ENCODE results near the gene DNAH1.

Gene DNAH1

DNA sequence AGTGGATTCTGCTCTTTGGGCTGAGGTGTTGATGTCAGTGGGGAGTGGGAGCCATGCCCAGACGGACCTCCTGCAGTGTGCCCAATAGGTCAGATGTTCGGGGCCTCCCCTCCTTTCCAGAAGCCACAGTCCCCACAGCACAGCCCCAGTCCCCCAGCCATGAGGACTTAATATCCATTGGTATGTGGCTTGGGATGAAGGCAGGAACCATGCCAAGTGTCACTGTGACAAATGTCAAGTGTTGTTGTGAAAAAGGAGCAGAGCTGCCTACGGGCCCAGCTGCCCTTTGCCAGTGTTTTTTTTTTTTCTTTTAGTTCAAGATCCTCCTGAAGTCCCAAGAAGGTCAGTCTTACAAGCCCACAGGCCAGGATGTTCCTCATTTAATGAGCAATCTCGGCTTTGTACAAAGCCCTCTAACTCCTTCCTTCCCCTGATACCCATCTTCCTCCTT, 116.6 kb downstream of the DNAH1 start:
- no peak for DNase-seq

DNA sequence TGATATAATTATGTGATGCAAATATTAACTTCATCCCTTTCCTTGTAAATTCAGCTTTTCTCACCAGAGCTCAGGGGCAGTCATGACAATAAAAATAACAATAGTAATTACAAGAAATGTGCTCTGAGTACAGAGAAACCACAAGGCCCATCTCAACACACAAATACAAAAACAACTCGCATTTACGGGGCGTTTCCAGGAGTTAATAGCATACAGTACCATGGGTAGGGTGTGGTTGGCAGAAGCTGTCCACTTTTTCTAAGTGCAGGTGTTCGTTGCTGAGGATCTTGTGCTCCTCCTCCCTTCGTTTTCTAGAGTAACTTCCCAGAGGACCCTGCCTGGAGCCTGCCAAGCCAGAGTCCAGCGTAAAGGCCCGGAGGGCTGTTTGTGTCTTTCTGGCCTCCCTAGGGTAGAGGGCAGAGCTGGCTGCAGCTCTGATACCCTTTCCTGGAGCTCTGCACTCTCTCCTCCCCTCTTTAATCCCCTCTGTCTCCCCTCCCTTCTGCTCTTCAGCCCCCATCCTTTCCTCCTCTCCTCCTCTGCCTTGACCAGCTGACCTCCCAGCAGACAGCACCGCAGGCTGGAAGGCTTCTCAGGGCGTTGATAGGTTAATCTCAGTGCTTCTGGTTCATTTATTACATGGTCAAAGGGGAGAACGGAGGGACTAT, 117.3 kb downstream of the DNAH1 start:
- no peak for DNase-seq

DNA sequence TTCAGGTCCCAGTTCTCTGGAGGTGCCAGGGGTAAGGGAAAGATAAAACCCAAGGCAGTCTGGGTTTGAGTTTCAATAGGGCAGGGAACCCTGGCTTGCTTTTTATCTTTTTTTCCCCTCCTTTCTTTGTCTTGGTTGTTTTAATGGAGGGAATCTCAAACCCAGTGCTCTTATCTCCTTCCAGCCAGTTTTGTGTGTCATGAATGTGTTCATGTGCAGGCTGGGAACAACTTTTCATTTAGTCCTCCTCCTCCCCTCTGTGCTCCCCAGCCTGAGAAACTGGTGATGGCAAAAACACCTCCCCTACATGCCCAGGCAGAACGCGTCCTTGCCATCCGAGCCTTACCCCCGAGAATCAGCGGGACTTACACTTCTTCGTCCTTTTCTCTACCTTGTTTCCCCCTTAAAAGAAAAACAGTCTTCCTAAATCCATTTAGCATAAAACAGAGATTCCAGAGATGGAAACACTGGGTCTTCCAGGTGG, 117.9 kb downstream of the DNAH1 start:
- no peak for DNase-seq

GRCh38 chr3:52434491-52435115, 118.5 kb downstream of the DNAH1 start:
- DNase-seq, result no peak

GRCh38 chr3:52435246-52436101, 119.4 kb downstream of the DNAH1 start:
- DNase-seq, result no peak

- DNase-seq, result no peak
These were observed 120.5 kb downstream of the DNAH1 start for GRCh38 chr3:52436500-52437149.

DNA sequence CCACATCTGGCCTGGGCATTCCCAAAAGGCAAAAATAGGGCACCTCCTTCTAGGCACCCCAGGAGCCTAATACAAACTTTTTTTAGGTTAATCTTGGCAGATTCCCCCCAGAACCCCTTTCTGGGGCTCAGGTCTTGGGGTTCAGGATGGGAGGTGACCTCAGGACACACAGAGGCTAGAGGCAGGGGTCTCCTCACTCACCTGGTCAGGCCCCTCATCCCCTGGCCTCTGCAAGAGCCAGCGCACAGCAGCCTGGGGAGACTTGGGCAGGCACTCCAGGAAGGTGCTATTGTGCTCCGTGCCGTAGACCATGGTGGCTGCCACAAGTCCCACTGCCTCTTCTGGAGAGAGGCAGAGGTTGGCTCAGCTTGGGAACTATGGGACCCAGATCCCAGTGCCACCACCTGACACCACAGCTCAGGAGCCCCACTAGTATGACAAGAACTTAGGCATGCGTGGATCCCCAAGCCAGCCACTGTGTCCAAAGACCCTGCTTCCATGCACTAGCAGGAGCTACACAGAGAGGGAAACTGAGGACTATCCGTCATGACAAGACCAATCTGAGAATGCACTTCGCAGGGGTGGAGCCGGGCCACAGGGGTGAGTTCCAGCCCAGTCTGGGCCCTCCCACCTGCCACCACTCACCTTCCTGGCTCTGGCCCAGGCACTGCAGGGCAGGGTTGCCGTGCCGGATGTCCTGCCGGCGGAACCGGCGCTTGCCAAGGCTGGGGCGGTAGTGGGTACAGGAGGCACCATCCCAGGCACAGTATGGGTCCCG, 121.4 kb downstream of the DNAH1 start:
- DNase-seq, result no peak

DNA sequence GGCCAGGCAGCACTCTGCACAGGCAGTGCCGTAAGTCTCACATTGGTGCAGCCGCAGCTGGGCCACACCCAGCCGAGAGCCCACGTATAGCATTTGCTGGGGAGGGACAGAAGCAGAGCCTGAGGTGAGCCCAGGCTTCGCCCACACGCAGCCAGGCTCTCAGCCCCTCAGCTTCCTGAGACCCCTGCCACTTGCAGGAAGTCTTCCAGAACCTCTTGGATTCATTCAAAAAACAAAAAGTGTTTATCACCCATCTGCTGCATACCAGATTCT, 121.9 kb downstream of the DNAH1 start:
- no peak for DNase-seq

GRCh38 chr3:52438579-52439425, 122.7 kb downstream of the DNAH1 start:
- DNase-seq, result no peak

DNA sequence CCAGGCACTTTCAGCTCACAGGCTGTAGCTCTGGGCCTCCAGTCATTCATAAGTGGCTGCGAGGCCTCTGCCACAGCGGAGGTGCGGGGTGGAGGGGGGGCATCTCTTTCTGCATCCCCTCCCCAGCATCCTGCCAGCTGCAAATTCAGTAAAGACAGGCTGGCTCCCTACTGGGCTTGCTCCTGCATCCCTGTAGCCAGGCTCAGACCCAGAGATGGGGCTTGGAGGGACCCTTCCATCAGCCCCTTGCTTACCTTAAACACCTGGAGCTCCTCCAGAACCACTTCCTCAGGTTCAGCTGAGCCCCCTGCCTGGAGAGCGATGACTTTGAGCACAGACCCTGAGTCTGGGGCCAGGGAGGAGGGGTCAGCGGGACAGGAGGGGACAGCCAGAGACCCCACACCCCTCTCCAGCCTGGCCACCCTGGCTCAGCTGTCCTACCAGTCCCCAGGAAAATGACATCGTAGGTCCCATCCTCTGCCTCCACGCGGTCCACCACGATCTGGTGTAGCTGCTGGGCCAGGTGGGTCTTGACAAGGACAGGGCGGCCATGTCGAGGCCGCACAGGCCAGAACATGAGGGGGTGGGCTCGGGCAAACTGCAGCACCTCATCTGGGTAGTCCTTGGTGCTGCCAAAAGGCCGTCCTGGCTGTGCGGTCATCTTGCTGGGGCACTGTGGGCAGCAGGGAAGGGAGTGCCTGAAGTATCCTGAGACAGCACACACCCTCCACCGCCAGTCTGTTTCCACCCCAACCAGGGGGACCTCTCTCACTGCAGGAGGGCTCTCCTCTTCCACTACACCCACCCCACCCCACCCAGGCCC, 123.5 kb downstream of the DNAH1 start:
- no peak for DNase-seq

- no peak for DNase-seq
These were observed 124.1 kb downstream of the DNAH1 start for GRCh38 chr3:52440249-52440551.

DNA sequence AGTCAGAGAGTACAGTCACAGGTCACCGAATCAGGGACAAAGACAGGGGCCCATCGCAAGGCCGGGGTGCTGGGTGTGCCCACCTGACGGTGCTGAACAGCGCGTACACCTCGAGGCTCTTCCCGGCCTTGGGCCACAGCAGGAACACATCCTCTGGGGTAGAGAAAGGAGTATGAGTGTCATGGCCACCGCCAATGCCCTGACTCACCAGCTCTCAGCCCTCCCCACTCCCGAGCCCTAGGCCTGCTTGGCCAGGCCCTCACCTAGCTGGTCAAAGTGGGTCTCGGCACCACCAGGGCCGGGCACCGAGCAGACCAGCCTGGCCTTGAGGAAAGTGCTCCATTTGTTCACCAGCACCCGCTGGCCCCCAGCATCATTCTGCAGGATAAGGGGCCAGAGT, 124.6 kb downstream of the DNAH1 start:
- DNase-seq, result no peak

DNA sequence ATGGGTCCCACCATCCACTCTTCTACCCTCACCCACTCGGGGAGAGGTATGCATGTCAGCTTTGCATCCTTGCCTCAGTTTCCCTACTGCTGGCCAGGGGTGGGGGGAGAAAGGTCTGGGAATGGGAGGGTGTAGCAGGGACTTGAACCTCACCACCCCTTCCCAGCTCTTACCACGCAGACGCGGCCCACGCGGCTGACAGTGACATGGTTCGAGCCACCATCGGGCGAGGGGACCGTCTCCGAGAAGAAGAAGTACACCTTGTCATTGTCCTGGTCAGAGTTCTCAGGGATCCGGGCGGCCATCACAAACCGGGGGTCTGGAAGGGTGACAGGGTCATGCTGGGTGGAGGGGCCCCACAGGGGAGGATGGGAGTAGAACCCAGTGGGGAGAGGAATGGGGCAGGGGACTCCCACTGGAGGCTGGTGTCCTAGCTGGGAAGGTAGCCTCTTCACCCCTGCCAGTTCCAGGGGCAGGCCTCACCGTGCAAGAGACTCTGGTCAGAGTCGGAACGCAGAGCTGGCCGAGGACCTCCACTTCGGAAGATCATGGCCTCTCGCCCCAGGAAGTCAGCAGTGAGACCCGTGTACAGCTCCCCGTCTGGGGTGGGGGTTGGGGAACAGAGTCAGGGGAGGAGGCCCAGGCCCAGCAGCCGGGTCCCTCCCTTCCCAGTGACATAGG, 125.1 kb downstream of the DNAH1 start:
- DNase-seq, result no peak

- no peak for DNase-seq
These were observed 125.7 kb downstream of the DNAH1 start for GRCh38 chr3:52441772-52442332.

GRCh38 chr3:52442409-52443267, 126.5 kb downstream of the DNAH1 start:
- no peak for DNase-seq

GRCh38 chr3:52443268-52443610, 127.1 kb downstream of the DNAH1 start:
- no peak for DNase-seq

All from nucleus accumbens (tissue), 56 donors.